OCI-LY3 (cell line): Measurements from ENCODE around the gene ATXN2L.
"Not testable (repeated sequence)": the region's sequence is repeated elsewhere in the genome, so short reads cannot be mapped to it uniquely, and the experiment has no call there.

Experiments used
- CTCF ChIP-seq: fragments of 200-600, 300-600 bp; sonication (generic); IDR thresholded peaks from 2 replicates; pipeline ENCODE4 v1.5.1; 2014; ENCODE audit warnings: antibody characterized with exemption, low read length, low read depth
- EZH2phosphoT487 ChIP-seq: fragments of 200-600 bp; shearing (Covaris generic); IDR thresholded peaks from 2 replicates; pipeline ENCODE4 v1.6.1; 2018; ENCODE audit warnings: antibody characterized with exemption, mixed run types, low read depth

- TF ChIP-seq CTCF, EZH2phosphoT487: not testable (repeated sequence)
Observed at GRCh38 chr16:28782357-28782756, 40.4 kb upstream of the ATXN2L start.
